ENCODE data around the gene PEX3.

DNA sequence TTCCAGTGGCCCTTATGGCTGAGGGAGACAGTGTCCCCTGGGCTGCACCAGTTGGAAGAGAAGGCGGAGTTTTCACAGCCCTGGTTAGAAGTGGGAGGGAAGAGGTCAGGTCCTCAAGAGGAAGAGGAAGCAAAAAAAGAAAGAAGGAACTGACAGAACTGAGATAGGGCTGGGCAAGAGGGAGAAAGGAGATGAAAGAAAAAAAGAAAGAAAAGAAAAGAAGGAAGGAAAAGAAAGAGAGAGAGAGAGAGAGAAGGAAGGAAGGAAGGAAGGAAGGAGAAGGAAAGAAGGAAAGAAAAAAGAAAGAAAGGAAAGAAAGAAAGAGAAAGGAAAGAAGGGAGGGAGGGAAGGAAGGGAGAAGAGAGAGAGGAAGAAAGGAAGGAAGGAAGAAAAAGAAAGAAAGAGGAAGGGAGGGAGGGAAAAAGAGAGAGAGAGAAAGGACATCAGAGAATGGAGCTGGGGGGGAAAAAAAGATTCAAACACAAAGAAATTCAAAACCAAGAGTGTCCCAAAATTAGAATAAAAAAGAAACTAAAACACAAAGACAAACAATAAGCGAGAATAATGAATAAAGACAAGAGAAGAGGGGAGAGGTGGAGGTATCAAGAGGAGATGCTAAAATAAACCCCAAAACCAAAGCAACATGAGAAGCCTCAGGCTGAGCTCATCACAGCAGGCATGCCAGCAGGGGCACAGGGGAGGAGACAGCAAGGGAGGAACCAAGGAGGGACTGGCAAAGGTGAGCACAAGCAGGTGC is 66.3 kb downstream of the PEX3 start:
- TF ChIP-seq, protein P1, sequence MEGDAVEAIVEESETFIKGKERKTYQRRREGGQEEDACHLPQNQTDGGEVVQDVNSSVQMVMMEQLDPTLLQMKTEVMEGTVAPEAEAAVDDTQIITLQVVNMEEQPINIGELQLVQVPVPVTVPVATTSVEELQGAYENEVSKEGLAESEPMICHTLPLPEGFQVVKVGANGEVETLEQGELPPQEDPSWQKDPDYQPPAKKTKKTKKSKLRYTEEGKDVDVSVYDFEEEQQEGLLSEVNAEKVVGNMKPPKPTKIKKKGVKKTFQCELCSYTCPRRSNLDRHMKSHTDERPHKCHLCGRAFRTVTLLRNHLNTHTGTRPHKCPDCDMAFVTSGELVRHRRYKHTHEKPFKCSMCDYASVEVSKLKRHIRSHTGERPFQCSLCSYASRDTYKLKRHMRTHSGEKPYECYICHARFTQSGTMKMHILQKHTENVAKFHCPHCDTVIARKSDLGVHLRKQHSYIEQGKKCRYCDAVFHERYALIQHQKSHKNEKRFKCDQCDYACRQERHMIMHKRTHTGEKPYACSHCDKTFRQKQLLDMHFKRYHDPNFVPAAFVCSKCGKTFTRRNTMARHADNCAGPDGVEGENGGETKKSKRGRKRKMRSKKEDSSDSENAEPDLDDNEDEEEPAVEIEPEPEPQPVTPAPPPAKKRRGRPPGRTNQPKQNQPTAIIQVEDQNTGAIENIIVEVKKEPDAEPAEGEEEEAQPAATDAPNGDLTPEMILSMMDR (IDR thresholded peaks at IDR 0.05): no peak
- TF ChIP-seq POLR2A (IDR thresholded peaks at IDR 0.05): no peak
